ENCODE results near the gene ARHGAP40. TPM values are rescaled to one million over a fixed set of nuclear protein-coding genes. Genes with fewer than 3 reads are reported as not detected.
A peak's percentile ranks its signal among the peaks of the same experiment; 100 is the strongest.

Gene ARHGAP40
- total and polyA plus RNA-seq, 2 of the 13 experiments (the other 11 are each of a cell fraction or from before 2014, with no cell fraction given): 0.75 to 2.1 TPM

GRCh38 chr20:38697306-38697705, 95.7 kb downstream of the ARHGAP40 start:
- Histone ChIP-seq H4K20me1 (ENCODE audit: insufficient read depth, low read length) (no peaks in the 10 kb centered on the region), H3K9ac (ENCODE audit: insufficient read depth, low read depth, low read length) (no peak overlapping the region), H3K9me3 (ENCODE audit: low read length) (no peaks in the 10 kb centered on the region), H3K79me2 (ENCODE audit: insufficient read depth, low read length) (no peaks in the 10 kb centered on the region), H3K4me2 (ENCODE audit: low read depth, low read length) (no peak overlapping the region), H3K4me1 (ENCODE audit: insufficient read depth, low read length) (no peaks in the 10 kb centered on the region), H3K27me3 (ENCODE audit: control insufficient read depth in 1 of 2, insufficient read depth in 2 of 2, low read length in 2 of 2) (peaks cover 6 to 58% of the 10 kb centered on the region in 2 experiments; a peak in 4 of 5 replicates), H3K4me3 (replicated peaks in 1 of 3; ENCODE audit: insufficient read depth in 1 of 3, low read depth in 2 of 3, low read length in 3 of 3) (no peak overlapping the region), H3K27ac (ENCODE audit: extremely low read length, insufficient read depth, low read length) (no peak overlapping the region), H3K36me3 (replicated peaks in 1 of 2; ENCODE audit: control insufficient read depth in 1 of 2, insufficient read depth in 2 of 2, low read length in 2 of 2) (no peaks in the 10 kb centered on the region), H2AFZ (ENCODE audit: low read length) (no peak overlapping the region)
- peak; percentile 23; the same call in 1 of the 2 replicates for TF ChIP-seq CREB1 (IDR thresholded peaks at IDR 0.05)
- TF ChIP-seq CREB1 (CRISPR knock-in tag; IDR thresholded peaks at IDR 0.05): no peak
- TF ChIP-seq ZNF83 (CRISPR knock-in tag; IDR thresholded peaks at IDR 0.05; ENCODE audit: borderline replicate concordance): no peak
- WGBS (ENCODE audit: low lambda C conversion rate): 18% methylated on average over 9 of the region's 9 CpGs
- ChIA-PET CTCF (ENCODE audit: low intra/inter-chr PET ratio, low total read pairs) (no interaction called here), POLR2A (no interaction called here)
- intact Hi-C loops (cut with micrococcal nuclease; ENCODE audit: unreplicated experiment): no loop called here
- FAIRE-seq (no peak), DNase-seq (ENCODE audit: low spot score) (no peak), ATAC-seq (no peak)
- no TSS peak for BruUV-seq (replicated peaks)
- in situ Hi-C loops (cut with HindIII; ENCODE audit: extremely low pct_ligation_motif_present, low pct_unique_long_range_greater_than_20kb): no loop called here

GRCh38 chr20:38698541-38698940, 96.9 kb downstream of the ARHGAP40 start:
- H3K9me3 ChIP-seq (ENCODE audit: low read length): no peaks in the 10 kb centered on the region
- H2AFZ ChIP-seq (ENCODE audit: low read length): no peak overlapping the region
- H3K27me3 ChIP-seq (ENCODE audit: control insufficient read depth in 1 of 2, insufficient read depth in 2 of 2, low read length in 2 of 2): peaks cover 8 to 68% of the 10 kb centered on the region in 2 experiments
- H3K36me3 ChIP-seq (replicated peaks in 1 of 2; ENCODE audit: control insufficient read depth in 1 of 2, insufficient read depth in 2 of 2, low read length in 2 of 2): no peaks in the 10 kb centered on the region
- POLR2A ChIA-PET: no interaction called here
- H3K27ac ChIP-seq (ENCODE audit: extremely low read length, insufficient read depth, low read length): no peak overlapping the region
- CTCF ChIA-PET (ENCODE audit: low intra/inter-chr PET ratio, low total read pairs): no interaction called here
- no peak for DNase-seq (ENCODE audit: low spot score)
- no peak overlapping the region for H3K9ac ChIP-seq (ENCODE audit: insufficient read depth, low read depth, low read length)
- intact Hi-C loops (cut with micrococcal nuclease; ENCODE audit: unreplicated experiment) (no loop called here), in situ Hi-C loops (cut with HindIII; ENCODE audit: extremely low pct_ligation_motif_present, low pct_unique_long_range_greater_than_20kb) (no loop called here)
- H3K4me1 ChIP-seq (ENCODE audit: insufficient read depth, low read length): no peaks in the 10 kb centered on the region
- no peaks in the 10 kb centered on the region; the same call in 1 of the 2 replicates for H4K20me1 ChIP-seq (ENCODE audit: insufficient read depth, low read length)
- no peak for FAIRE-seq
- no peaks in the 10 kb centered on the region for H3K79me2 ChIP-seq (ENCODE audit: insufficient read depth, low read length)
- 30% methylated on average over 15 of the region's 15 CpGs for whole genome bisulfite sequencing (ENCODE audit: low lambda C conversion rate)
- H3K4me2 ChIP-seq (ENCODE audit: low read depth, low read length): no peak overlapping the region
- H3K4me3 ChIP-seq (replicated peaks in 1 of 3; ENCODE audit: insufficient read depth in 1 of 3, low read depth in 2 of 3, low read length in 3 of 3): no peak overlapping the region
- TF ChIP-seq HOXA3 (CRISPR knock-in tag; IDR thresholded peaks at IDR 0.05): no peak
- no peak for TF ChIP-seq CBX5 (CRISPR knock-in tag; IDR thresholded peaks at IDR 0.05; ENCODE audit: borderline replicate concordance)
- ATAC-seq: no peak
- no TSS peak for BruUV-seq (replicated peaks)
